Caco-2 (cell line): ENCODE measurements around the gene EMD. TPM values are rescaled to one million over a fixed set of nuclear protein-coding genes. Genes with fewer than 3 reads are reported as not detected.

Experiments
- BruUV-seq: library from RNA; stranded (reverse); fragments of 400-500 nt; replicated peaks from 2 replicates; lab custom pipeline; 2021; lab: Mats Ljungman, UMichigan
- CTCF ChIA-PET: fragments of 300-600 bp; sonication (Branson Sonifier 250); formaldehyde crosslinking; loops from one replicate; lab custom pipeline; 2022; ENCODE audit warnings: antibody characterized with exemption; lab: Charles Lee
- POLR2A ChIA-PET: fragments of 300-600 bp; sonication (Branson Sonifier 250); formaldehyde crosslinking; loops from one replicate; lab custom pipeline; 2022; ENCODE audit warnings: antibody characterized with exemption; lab: Charles Lee
- DNase-seq, 2 experiments: peaks; one replicate each; pipeline versions ENCODE4 v3.0.0 to v3.0.0-alpha.2; 2020 to 2022
- H3K27me3 ChIP-seq: replicated peaks from 2 replicates; pipeline ENCODE4 v1.6.0; 2011; ENCODE audit warnings: low read length; ENCODE audit not compliant: control insufficient read depth, insufficient read depth
- H3K36me3 ChIP-seq: 2 replicates; pipeline ENCODE4 v1.5.1; 2011; ENCODE audit warnings: low read length; ENCODE audit not compliant: control insufficient read depth, insufficient read depth
- H3K4me1 ChIP-seq: fragments of 250-450 bp; sonication (Bioruptor Pico); 2 replicates; pipeline ENCODE4 v1.5.1; 2020; ENCODE audit warnings: mild to moderate bottlenecking
- H3K4me3 ChIP-seq: 2 replicates; pipeline ENCODE4 v1.5.1; 2011; ENCODE audit warnings: low read depth, mild to moderate bottlenecking, control low read depth, low read length
- H3K9me3 ChIP-seq: fragments of 250-450 bp; sonication (Bioruptor Pico); 2 replicates; pipeline ENCODE4 v1.5.1; 2020; ENCODE audit warnings: mild to moderate bottlenecking, moderate library complexity
- H3K27ac Mint-ChIP-seq: one replicate; pipeline ENCODE4 v1.8.0; 2022; ENCODE audit warnings: mixed read lengths; ENCODE audit not compliant: unreplicated experiment
- H3K27me3 Mint-ChIP-seq: one replicate; pipeline ENCODE4 v1.8.0; 2022; ENCODE audit warnings: mixed read lengths; ENCODE audit not compliant: insufficient read depth, unreplicated experiment
- H3K36me3 Mint-ChIP-seq: one replicate; pipeline ENCODE4 v1.8.0; 2022; ENCODE audit warnings: mild to moderate bottlenecking, mixed read lengths; ENCODE audit not compliant: insufficient read depth, unreplicated experiment
- H3K4me1 Mint-ChIP-seq: one replicate; pipeline ENCODE4 v1.8.0; 2022; ENCODE audit warnings: low read depth, mixed read lengths; ENCODE audit not compliant: unreplicated experiment
- H3K4me3 Mint-ChIP-seq: one replicate; pipeline ENCODE4 v1.8.0; 2022; ENCODE audit warnings: mild to moderate bottlenecking, moderate library complexity, mixed read lengths; ENCODE audit not compliant: unreplicated experiment
- H3K9me3 Mint-ChIP-seq: one replicate; pipeline ENCODE4 v1.8.0; 2022; ENCODE audit warnings: mixed read lengths; ENCODE audit not compliant: unreplicated experiment
- CTCF ChIP-seq, 2 experiments: fragments of 200-600 bp in 1 of 2; IDR thresholded peaks; 1 replicate in 1 of 2; 2 replicates in 1 of 2; pipeline versions ENCODE4 v1.5.1 to v1.8.0; 2011 to 2022; ENCODE audit warnings: antibody characterized with exemption in 1 of 2, control low read depth in 1 of 2, inconsistent platforms in 1 of 2, low read depth in 1 of 2, low read length in 1 of 2, mild to moderate bottlenecking in 1 of 2, moderate library complexity in 1 of 2; ENCODE audit not compliant: insufficient read depth in 1 of 2, severe bottlenecking in 1 of 2, unreplicated experiment in 1 of 2
- intact Hi-C: fragments of 100-400 bp; cut with micrococcal nuclease; formaldehyde crosslinking; loops from one replicate; pipeline ENCODE4 v1.10.0; 2022; ENCODE audit not compliant: unreplicated experiment
- total RNA-seq: library from RNA; stranded (reverse); gene quantifications from 2 replicates; pipeline ENCODE4 v1.2.3, GENCODE V29; 2022

EMD gene
- total RNA-seq, 1 experiment from 2014 or later = 70.1 TPM

GRCh38 chrX:154349979-154350378, 29.1 kb upstream of the EMD start:
- Mint-ChIP-seq H3K4me3 (no peak overlapping the region), H3K4me1 (no peaks in the 10 kb centered on the region), H3K9me3 (no peaks in the 10 kb centered on the region), H3K27me3 (no peaks in the 10 kb centered on the region), H3K27ac (no peak overlapping the region), H3K36me3 (peaks cover 75% of the 10 kb centered on the region)
- ChIA-PET CTCF (no interaction called here), POLR2A (no interaction called here)
- no peak for TF ChIP-seq CTCF (IDR thresholded peaks at IDR 0.05; ENCODE audit: insufficient read depth in 1 of 2, low read depth in 1 of 2, low read length in 1 of 2, severe bottlenecking in 1 of 2, unreplicated experiment in 1 of 2)
- intact Hi-C loops = no loop called here
- Histone ChIP-seq H3K4me3 (no peak overlapping the region), H3K27me3 (no peaks in the 10 kb centered on the region), H3K9me3 (no peaks in the 10 kb centered on the region), H3K4me1 (no peaks in the 10 kb centered on the region), H3K36me3 (peaks cover 2% of the 10 kb centered on the region)
- no TSS peak for BruUV-seq
- peak in 1 of 2 experiments; percentile 22 for DNase-seq

- CTCF ChIA-PET = no interaction called here
- BruUV-seq = no TSS peak
- H3K4me3 Mint-ChIP-seq = no peak overlapping the region
- Histone ChIP-seq H3K27me3 (no peaks in the 10 kb centered on the region), H3K4me1 (no peaks in the 10 kb centered on the region), H3K36me3 (peaks cover 2% of the 10 kb centered on the region), H3K4me3 (no peak overlapping the region), H3K9me3 (no peaks in the 10 kb centered on the region)
- no peak for DNase-seq
- POLR2A ChIA-PET = no interaction called here
- no peaks in the 10 kb centered on the region for H3K4me1 Mint-ChIP-seq
- H3K36me3 Mint-ChIP-seq = peaks cover 75% of the 10 kb centered on the region
- no peaks in the 10 kb centered on the region for H3K9me3 Mint-ChIP-seq
- H3K27me3 Mint-ChIP-seq = no peaks in the 10 kb centered on the region
- TF ChIP-seq CTCF (IDR thresholded peaks at IDR 0.05; ENCODE audit: insufficient read depth in 1 of 2, low read depth in 1 of 2, low read length in 1 of 2, severe bottlenecking in 1 of 2, unreplicated experiment in 1 of 2) = no peak
- intact Hi-C loops = no loop called here
- H3K27ac Mint-ChIP-seq = no peak overlapping the region
Observed at GRCh38 chrX:154350429-154351182, 28.5 kb upstream of the EMD start.

- POLR2A ChIA-PET = no interaction called here
- H3K4me1 Mint-ChIP-seq = no peaks in the 10 kb centered on the region
- Histone ChIP-seq H3K4me3 (no peak overlapping the region), H3K9me3 (no peaks in the 10 kb centered on the region), H3K27me3 (no peaks in the 10 kb centered on the region), H3K36me3 (peaks cover 2% of the 10 kb centered on the region), H3K4me1 (no peaks in the 10 kb centered on the region)
- peaks cover 79% of the 10 kb centered on the region for H3K36me3 Mint-ChIP-seq
- H3K9me3 Mint-ChIP-seq = no peaks in the 10 kb centered on the region
- intact Hi-C loops = no loop called here
- no peaks in the 10 kb centered on the region for H3K27me3 Mint-ChIP-seq
- CTCF ChIA-PET = no interaction called here
- DNase-seq = no peak
- H3K27ac Mint-ChIP-seq = no peak overlapping the region
- no peak overlapping the region for H3K4me3 Mint-ChIP-seq
- TF ChIP-seq CTCF (IDR thresholded peaks at IDR 0.05; ENCODE audit: insufficient read depth in 1 of 2, low read depth in 1 of 2, low read length in 1 of 2, severe bottlenecking in 1 of 2, unreplicated experiment in 1 of 2) = no peak
- no TSS peak for BruUV-seq
Observed at GRCh38 chrX:154351183-154352011, 27.7 kb upstream of the EMD start.
